Neural cell (in vitro differentiated cells): Measurements from ENCODE around the gene OTOA. TPM values are rescaled to one million over a fixed set of nuclear protein-coding genes. Genes with fewer than 3 reads are reported as not detected.
"Not testable (repeated sequence)": the region's sequence is repeated elsewhere in the genome, so short reads cannot be mapped to it uniquely, and the experiment has no call there.

Experiments
- H2AFZ ChIP-seq: fragments of 200-600, 300-800 bp; sonication (generic), shearing (Covaris generic); 2 replicates; pipeline ENCODE4 v1.6.0; 2014; ENCODE audit warnings: low read depth, mild to moderate bottlenecking, antibody characterized with exemption, low read length, moderate library complexity
- H3F3A ChIP-seq: fragments of 200-600 bp; shearing (Covaris generic); 2 replicates; pipeline ENCODE4 v1.6.1; 2016; ENCODE audit warnings: mild to moderate bottlenecking, moderate library complexity, mixed read lengths, antibody characterized with exemption, low read length; ENCODE audit not compliant: insufficient read depth, poor library complexity, severe bottlenecking
- H3K27ac ChIP-seq: fragments of 200-600, 300-800 bp; sonication (generic), shearing (Covaris generic); 2 replicates; pipeline ENCODE4 v1.5.1; 2014; ENCODE audit warnings: mild to moderate bottlenecking, low read length, moderate library complexity
- H3K27me3 ChIP-seq: fragments of 300-800, 200-600 bp; sonication (generic), shearing (Covaris generic); 2 replicates; pipeline ENCODE4 v1.6.0; 2014; ENCODE audit warnings: mild to moderate bottlenecking, low read depth, low read length, moderate library complexity; ENCODE audit not compliant: insufficient read depth
- H3K36me3 ChIP-seq: fragments of 300-800, 200-600 bp; sonication (generic), shearing (Covaris generic); 2 replicates; pipeline ENCODE4 v1.5.1; 2014; ENCODE audit warnings: mild to moderate bottlenecking, antibody characterized with exemption, low read length, moderate library complexity; ENCODE audit not compliant: insufficient read depth
- H3K4me2 ChIP-seq: fragments of 300-800, 200-600 bp; sonication (generic), shearing (Covaris generic); 2 replicates; pipeline ENCODE4 v1.6.0; 2014; ENCODE audit warnings: mild to moderate bottlenecking, low read length
- H3K4me3 ChIP-seq: fragments of 300-800, 200-600 bp; sonication (generic), shearing (Covaris generic); 2 replicates; pipeline ENCODE4 v1.5.1; 2014; ENCODE audit warnings: mild to moderate bottlenecking, low read length, moderate library complexity
- H3K79me2 ChIP-seq: fragments of 200-600 bp; shearing (Covaris generic); replicated peaks from 2 replicates; pipeline ENCODE4 v1.6.0; 2014; ENCODE audit warnings: mild to moderate bottlenecking, low read length, moderate library complexity; ENCODE audit not compliant: insufficient read depth
- H3K9ac ChIP-seq: fragments of 300-800, 200-600 bp; sonication (generic), shearing (Covaris generic); 2 replicates; pipeline ENCODE4 v1.6.1; 2016; ENCODE audit warnings: mild to moderate bottlenecking, low read length, mixed read lengths
- H3K9me2 ChIP-seq: fragments of 200-600 bp; shearing (Covaris generic); 2 replicates; pipeline ENCODE4 v1.6.1; 2016; ENCODE audit warnings: mild to moderate bottlenecking, low read length, mixed read lengths; ENCODE audit not compliant: insufficient read depth
- H3K9me3 ChIP-seq: fragments of 200-600, 300-800 bp; sonication (generic), shearing (Covaris generic); 2 replicates; pipeline ENCODE4 v1.6.1; 2016; ENCODE audit warnings: mild to moderate bottlenecking, mixed run types, low read length, moderate library complexity, mixed read lengths
- H4K20me1 ChIP-seq: fragments of 200-600 bp; shearing (Covaris generic); 2 replicates; pipeline ENCODE4 v1.6.1; 2016; ENCODE audit warnings: mild to moderate bottlenecking, mixed run types; ENCODE audit not compliant: insufficient read depth
- CTCF ChIP-seq: fragments of 450-650 bp; IDR thresholded peaks from 2 replicates; pipeline ENCODE4 v1.5.1; 2014; ENCODE audit warnings: antibody characterized with exemption, mild to moderate bottlenecking, moderate library complexity; ENCODE audit not compliant: poor library complexity, severe bottlenecking
- EP300 ChIP-seq: fragments of 450-650 bp; conservative IDR thresholded peaks from 2 replicates; pipeline ENCODE4 v1.6.1; 2014; ENCODE audit warnings: antibody characterized with exemption, mild to moderate bottlenecking, moderate library complexity; ENCODE audit not compliant: poor library complexity, severe bottlenecking
- EZH2 ChIP-seq: fragments of 200-600, 300-800 bp; shearing (Covaris generic), sonication (generic); IDR thresholded peaks from 2 replicates; pipeline ENCODE4 v1.6.1; 2014; ENCODE audit warnings: antibody characterized with exemption, low read length, borderline replicate concordance, mild to moderate bottlenecking; ENCODE audit not compliant: insufficient read depth, poor library complexity, severe bottlenecking
- MXI1 ChIP-seq: fragments of 450-650 bp; conservative IDR thresholded peaks from 2 replicates; pipeline ENCODE4 v1.6.1; 2014; ENCODE audit warnings: antibody characterized with exemption, mild to moderate bottlenecking; ENCODE audit not compliant: poor library complexity, severe bottlenecking
- POLR2AphosphoS5 ChIP-seq: IDR thresholded peaks from 2 replicates; pipeline ENCODE4 v1.6.1; 2012
- RAD21 ChIP-seq: fragments of 450-650 bp; conservative IDR thresholded peaks from 2 replicates; pipeline ENCODE4 v1.6.1; 2014; ENCODE audit warnings: antibody characterized with exemption, mild to moderate bottlenecking, moderate library complexity
- REST ChIP-seq: IDR thresholded peaks from 2 replicates; pipeline ENCODE4 v1.6.1; 2012; ENCODE audit warnings: borderline replicate concordance
- SMC3 ChIP-seq: fragments of 450-650 bp; conservative IDR thresholded peaks from 2 replicates; pipeline ENCODE4 v1.6.1; 2014; ENCODE audit warnings: antibody characterized with exemption, mild to moderate bottlenecking, moderate library complexity; ENCODE audit not compliant: poor library complexity
- TAF1 ChIP-seq: IDR thresholded peaks from 2 replicates; pipeline ENCODE4 v1.6.1; 2012; ENCODE audit warnings: low read depth
- polyA plus RNA-seq: library from polyadenylated mRNA; depleted of rRNA; stranded (reverse); fragments of >200 nt; gene quantifications from 2 replicates; pipeline ENCODE4 v1.2.3, GENCODE V29; 2014

The OTOA gene
- polyA plus RNA-seq, 1 donor from 2014 or later: 0.12 TPM

GRCh38 chr16:21685034-21685455 lies 21.3 kb downstream of the OTOA start:
- H3K4me2 ChIP-seq: no peak overlapping the region
- no peaks in the 10 kb centered on the region for H3F3A ChIP-seq
- H3K4me3 ChIP-seq: no peak overlapping the region
- no peaks in the 10 kb centered on the region for H3K36me3 ChIP-seq
- TF ChIP-seq REST: no peak
- TF ChIP-seq EP300: no peak
- no peak for TF ChIP-seq SMC3
- TF ChIP-seq EZH2: no peak
- no peak for TF ChIP-seq POLR2AphosphoS5
- TF ChIP-seq TAF1: no peak
- TF ChIP-seq CTCF: no peak
- TF ChIP-seq RAD21: no peak
- TF ChIP-seq MXI1: no peak
- H3K9me3 ChIP-seq: no peaks in the 10 kb centered on the region
- no peak overlapping the region for H2AFZ ChIP-seq
- H4K20me1 ChIP-seq: no peaks in the 10 kb centered on the region
- H3K9me2 ChIP-seq: no peaks in the 10 kb centered on the region
- no peak overlapping the region for H3K9ac ChIP-seq
- H3K27ac ChIP-seq: no peak overlapping the region
- no peaks in the 10 kb centered on the region for H3K27me3 ChIP-seq
- no peaks in the 10 kb centered on the region for H3K79me2 ChIP-seq

- no peaks in the 10 kb centered on the region for H3K9me3 ChIP-seq
- H4K20me1 ChIP-seq: no peaks in the 10 kb centered on the region
- H3K4me3 ChIP-seq: no peak overlapping the region
- no peak overlapping the region for H3K9ac ChIP-seq
- no peaks in the 10 kb centered on the region for H3K36me3 ChIP-seq
- H3K79me2 ChIP-seq: no peaks in the 10 kb centered on the region
- no peaks in the 10 kb centered on the region for H3F3A ChIP-seq
- no peaks in the 10 kb centered on the region for H3K9me2 ChIP-seq
- H2AFZ ChIP-seq: no peak overlapping the region
- TF ChIP-seq CTCF: no peak
- no peak for TF ChIP-seq POLR2AphosphoS5
- TF ChIP-seq RAD21: no peak
- no peak for TF ChIP-seq EP300
- TF ChIP-seq EZH2: no peak
- no peak for TF ChIP-seq TAF1
- no peak for TF ChIP-seq REST
- no peak for TF ChIP-seq SMC3
- TF ChIP-seq MXI1: no peak
- H3K4me2 ChIP-seq: no peak overlapping the region
- no peaks in the 10 kb centered on the region for H3K27me3 ChIP-seq
- no peak overlapping the region for H3K27ac ChIP-seq
Observed at GRCh38 chr16:21689107-21689506, 25.3 kb downstream of the OTOA start.

- not testable (repeated sequence) for H3F3A ChIP-seq, H3K27ac ChIP-seq, H3K79me2 ChIP-seq, H3K9me3 ChIP-seq, H3K9me2 ChIP-seq, H3K36me3 ChIP-seq, H3K4me2 ChIP-seq, H3K27me3 ChIP-seq, H3K9ac ChIP-seq, H2AFZ ChIP-seq, H3K4me3 ChIP-seq, H4K20me1 ChIP-seq
Observed at GRCh38 chr16:21690967-21691366, 27.2 kb downstream of the OTOA start.
